ENCODE results near the gene JUNB. TPM values are rescaled to one million over a fixed set of nuclear protein-coding genes. Genes with fewer than 3 reads are reported as not detected.

Gene JUNB
- total RNA-seq, result 16.3 TPM

- ATAC-seq (peak; percentile 55), DNase-seq (ENCODE audit: low spot score) (peak; percentile 99)
Observed at GRCh38 chr19:12791345-12792050, at the start of gene JUNB. JUNB (plus strand) TSS chr19:12791486; CDS start chr19:12791772, 286 bp downstream.

- ATAC-seq (no peak), DNase-seq (ENCODE audit: low spot score) (no peak)
Observed at GRCh38 chr19:12745166-12745897, 46.0 kb upstream of the JUNB start.

- DNase-seq (ENCODE audit: low spot score) (no peak), ATAC-seq (no peak)
Observed at GRCh38 chr19:12748489-12748888, 42.8 kb upstream of the JUNB start.

- ATAC-seq (no peak), DNase-seq (ENCODE audit: low spot score) (no peak)
Observed at GRCh38 chr19:12749938-12750521, 41.3 kb upstream of the JUNB start.

- DNase-seq (ENCODE audit: low spot score) (no peak), ATAC-seq (no peak)
Observed at GRCh38 chr19:12750851-12751250, 40.4 kb upstream of the JUNB start.

- ATAC-seq, result no peak
- DNase-seq (ENCODE audit: low spot score), result no peak
Observed at GRCh38 chr19:12751635-12752034, 39.7 kb upstream of the JUNB start, which contains the start of gene BEST2. BEST2 (plus strand) TSS chr19:12751791; CDS start chr19:12752593, 802 bp downstream.

- DNase-seq (ENCODE audit: low spot score) (no peak), ATAC-seq (no peak)
Observed at GRCh38 chr19:12752056-12752781, 39.1 kb upstream of the JUNB start.

GRCh38 chr19:12754465-12755196 is 36.7 kb upstream of the JUNB start:
- no peak for DNase-seq (ENCODE audit: low spot score)

GRCh38 chr19:12756150-12756883 is 35.0 kb upstream of the JUNB start:
- no peak for DNase-seq (ENCODE audit: low spot score)
- no peak for ATAC-seq

More at GRCh38 chr19:12754465-12755196, 36.7 kb upstream of the JUNB start:
- ATAC-seq, result no peak

GRCh38 chr19:12757544-12758274 is 33.6 kb upstream of the JUNB start:
- ATAC-seq (peak; percentile 95), DNase-seq (ENCODE audit: low spot score) (peak; percentile 78)

GRCh38 chr19:12759686-12760085 is 31.6 kb upstream of the JUNB start:
- DNase-seq (ENCODE audit: low spot score) (no peak), ATAC-seq (no peak)

- ATAC-seq, result peak; percentile 85
Observed at GRCh38 chr19:12763100-12763499, 28.2 kb upstream of the JUNB start.

GRCh38 chr19:12764698-12765097 is 26.6 kb upstream of the JUNB start:
- no peak for ATAC-seq

More at GRCh38 chr19:12763100-12763499, 28.2 kb upstream of the JUNB start:
- DNase-seq (ENCODE audit: low spot score), result peak; percentile 77

GRCh38 chr19:12766051-12766521 is 25.2 kb upstream of the JUNB start:
- ATAC-seq (no peak), DNase-seq (ENCODE audit: low spot score) (no peak)

More at GRCh38 chr19:12764698-12765097, 26.6 kb upstream of the JUNB start:
- no peak for DNase-seq (ENCODE audit: low spot score)

GRCh38 chr19:12767150-12767549 is 24.1 kb upstream of the JUNB start:
- ATAC-seq, result no peak
- DNase-seq (ENCODE audit: low spot score), result no peak

GRCh38 chr19:12767666-12768065 is 23.6 kb upstream of the JUNB start:
- no peak for ATAC-seq
- no peak for DNase-seq (ENCODE audit: low spot score)

- DNase-seq (ENCODE audit: low spot score), result no peak
Observed at GRCh38 chr19:12769689-12770088, 21.6 kb upstream of the JUNB start.

GRCh38 chr19:12770922-12771321 is 20.4 kb upstream of the JUNB start:
- DNase-seq (ENCODE audit: low spot score) (no peak), ATAC-seq (no peak)

More at GRCh38 chr19:12769689-12770088, 21.6 kb upstream of the JUNB start:
- no peak for ATAC-seq

- no peak for ATAC-seq
Observed at GRCh38 chr19:12772323-12772722, 19.0 kb upstream of the JUNB start.

More at GRCh38 chr19:12772323-12772722, 19.0 kb upstream of the JUNB start:
- DNase-seq (ENCODE audit: low spot score), result no peak
